ENCODE data around the gene PPARG. TPM values are rescaled to one million over a fixed set of nuclear protein-coding genes. Genes with fewer than 3 reads are reported as not detected.
"Not testable (repeated sequence)": the region's sequence is repeated elsewhere in the genome, so short reads cannot be mapped to it uniquely, and the experiment has no call there.

PPARG gene
- total and polyA plus RNA-seq, 9 donors, result 12.8 to 53.6 (median 32.4) TPM

DNA sequence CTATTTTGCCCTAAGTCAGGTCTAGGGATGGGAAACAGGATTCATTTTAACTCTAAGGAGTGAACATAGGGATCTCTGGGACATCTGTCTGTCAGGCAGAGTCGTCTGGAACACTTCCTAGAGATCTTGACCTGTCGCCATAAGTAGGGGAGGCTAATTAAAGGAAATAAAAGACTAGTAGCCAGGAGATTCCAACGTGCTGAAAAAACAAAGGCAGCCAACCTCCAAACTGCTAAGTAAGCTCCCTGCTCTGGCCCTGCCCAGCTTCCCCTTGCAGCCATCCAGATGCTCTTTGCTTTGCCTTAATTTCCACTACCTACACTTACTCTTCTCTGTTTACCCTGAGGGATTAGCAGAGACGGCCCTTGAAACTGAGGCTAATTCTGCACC, 177.0 kb downstream of the PPARG start:
- DNase-seq, result no peak
- no peaks in the 10 kb centered on the region for H3K36me3 ChIP-seq
- no peak for TF ChIP-seq POLR2A (IDR thresholded peaks at IDR 0.05)
- TF ChIP-seq, protein P1, sequence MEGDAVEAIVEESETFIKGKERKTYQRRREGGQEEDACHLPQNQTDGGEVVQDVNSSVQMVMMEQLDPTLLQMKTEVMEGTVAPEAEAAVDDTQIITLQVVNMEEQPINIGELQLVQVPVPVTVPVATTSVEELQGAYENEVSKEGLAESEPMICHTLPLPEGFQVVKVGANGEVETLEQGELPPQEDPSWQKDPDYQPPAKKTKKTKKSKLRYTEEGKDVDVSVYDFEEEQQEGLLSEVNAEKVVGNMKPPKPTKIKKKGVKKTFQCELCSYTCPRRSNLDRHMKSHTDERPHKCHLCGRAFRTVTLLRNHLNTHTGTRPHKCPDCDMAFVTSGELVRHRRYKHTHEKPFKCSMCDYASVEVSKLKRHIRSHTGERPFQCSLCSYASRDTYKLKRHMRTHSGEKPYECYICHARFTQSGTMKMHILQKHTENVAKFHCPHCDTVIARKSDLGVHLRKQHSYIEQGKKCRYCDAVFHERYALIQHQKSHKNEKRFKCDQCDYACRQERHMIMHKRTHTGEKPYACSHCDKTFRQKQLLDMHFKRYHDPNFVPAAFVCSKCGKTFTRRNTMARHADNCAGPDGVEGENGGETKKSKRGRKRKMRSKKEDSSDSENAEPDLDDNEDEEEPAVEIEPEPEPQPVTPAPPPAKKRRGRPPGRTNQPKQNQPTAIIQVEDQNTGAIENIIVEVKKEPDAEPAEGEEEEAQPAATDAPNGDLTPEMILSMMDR (IDR thresholded peaks at IDR 0.05), result no peak
- no peak for TF ChIP-seq EP300 (IDR thresholded peaks at IDR 0.05)
- 10 to 21% (median 10%) methylated on average over 4 of the region's 4 CpGs for WGBS, 3 donors
- H3K4me1 ChIP-seq (ENCODE audit: insufficient read depth), result peaks cover 2% of the 10 kb centered on the region
- no peaks in the 10 kb centered on the region for H3K9me3 ChIP-seq
- intact Hi-C loops (cut with DNase I), result no loop called here
- no peaks in the 10 kb centered on the region for H3K27me3 ChIP-seq
- no peak overlapping the region for H3K4me3 ChIP-seq
- no peak overlapping the region for H3K27ac ChIP-seq

DNA sequence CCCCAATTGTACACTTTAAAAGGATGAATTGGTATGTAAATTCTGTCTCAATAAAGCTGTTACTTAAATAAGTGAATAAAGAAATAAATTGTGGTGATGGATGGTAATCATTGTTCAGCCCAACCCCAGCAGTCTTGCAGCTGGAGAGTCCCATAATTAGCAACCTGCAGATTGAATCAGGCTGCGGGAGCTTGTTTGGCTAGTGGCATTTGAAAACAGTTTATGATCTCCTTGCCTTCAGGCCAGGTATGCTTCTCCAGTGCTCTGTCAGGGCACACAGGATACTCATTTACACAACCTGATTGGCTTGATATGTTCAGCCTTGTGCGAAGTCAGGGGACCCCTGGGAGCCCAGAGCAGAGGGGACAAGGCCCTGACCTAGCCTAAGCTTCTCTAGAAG, 178.9 kb downstream of the PPARG start:
- Histone ChIP-seq H3K4me3 (no peak overlapping the region), H3K27ac (no peak overlapping the region), H3K4me1 (ENCODE audit: insufficient read depth) (peaks cover 2% of the 10 kb centered on the region), H3K27me3 (no peaks in the 10 kb centered on the region), H3K36me3 (no peaks in the 10 kb centered on the region), H3K9me3 (no peaks in the 10 kb centered on the region)
- DNase-seq, result no peak
- TF ChIP-seq, protein P1 (IDR thresholded peaks at IDR 0.05), result no peak
- TF ChIP-seq EP300 (IDR thresholded peaks at IDR 0.05) (no peak), POLR2A (IDR thresholded peaks at IDR 0.05) (no peak)
- WGBS, 3 donors, result 89 to 97% (median 92%) methylated on average over 2 of the region's 2 CpGs
- intact Hi-C loops (cut with DNase I), result no loop called here

DNA sequence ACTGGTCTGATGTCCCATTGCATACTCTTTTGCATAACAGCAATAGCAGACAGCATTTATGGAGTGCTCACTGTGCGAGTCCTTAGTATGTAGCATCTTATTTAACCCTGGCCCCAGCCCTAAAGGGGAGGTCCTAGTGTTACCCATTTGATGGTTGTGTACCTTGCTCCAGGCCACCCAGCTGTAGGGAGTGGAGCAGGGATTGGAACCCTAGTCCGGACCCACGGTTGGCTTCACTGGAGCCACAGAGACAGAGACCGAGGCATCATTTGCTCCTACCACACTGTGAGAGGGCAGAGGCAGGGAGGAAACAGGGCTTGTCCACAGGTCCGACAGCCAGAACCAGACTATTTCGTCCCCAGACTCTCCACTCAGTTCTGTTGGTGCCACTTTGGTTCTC, 179.4 kb downstream of the PPARG start:
- Histone ChIP-seq H3K36me3 (no peaks in the 10 kb centered on the region), H3K27me3 (no peaks in the 10 kb centered on the region), H3K4me1 (ENCODE audit: insufficient read depth) (peaks cover 2% of the 10 kb centered on the region), H3K27ac (no peak overlapping the region), H3K9me3 (no peaks in the 10 kb centered on the region), H3K4me3 (no peak overlapping the region)
- no peak for DNase-seq
- intact Hi-C loops (cut with DNase I), result no loop called here
- TF ChIP-seq, protein P1 (IDR thresholded peaks at IDR 0.05), result no peak
- TF ChIP-seq POLR2A (IDR thresholded peaks at IDR 0.05), result no peak
- no peak for TF ChIP-seq EP300 (IDR thresholded peaks at IDR 0.05)
- 95 to 100% (median 97%) methylated on average over 6 of the region's 6 CpGs for WGBS, 3 donors

DNA sequence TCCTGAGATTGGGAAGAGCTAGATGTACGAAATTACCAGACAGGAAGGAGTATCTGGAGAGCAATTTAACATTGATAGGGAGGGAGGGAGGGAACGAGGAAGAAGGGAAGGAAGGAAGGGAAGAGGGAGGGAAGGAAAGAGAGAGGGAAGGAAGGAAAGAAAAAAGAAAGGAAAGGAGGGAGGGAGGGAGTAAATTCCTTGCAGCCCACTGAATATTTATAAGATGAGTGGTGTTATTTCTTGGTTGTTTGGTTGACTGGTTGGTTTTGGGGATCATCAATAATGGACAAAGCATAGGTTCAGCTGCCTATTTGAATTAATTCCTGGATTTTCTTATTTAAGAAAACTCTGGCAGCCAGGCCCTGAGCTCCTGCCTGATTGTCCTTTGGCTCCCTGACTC, 179.9 kb downstream of the PPARG start:
- DNase-seq, result no peak
- no peak for TF ChIP-seq EP300 (IDR thresholded peaks at IDR 0.05)
- no peak for TF ChIP-seq POLR2A (IDR thresholded peaks at IDR 0.05)
- TF ChIP-seq, protein P1 (IDR thresholded peaks at IDR 0.05), result no peak
- no peaks in the 10 kb centered on the region for H3K27me3 ChIP-seq
- peaks cover 2% of the 10 kb centered on the region for H3K4me1 ChIP-seq (ENCODE audit: insufficient read depth)
- H3K27ac ChIP-seq, result no peak overlapping the region
- intact Hi-C loops (cut with DNase I), result no loop called here
- WGBS, 3 donors, result 71 to 80% (median 78%) methylated on average over 2 of the region's 2 CpGs
- H3K4me3 ChIP-seq, result no peak overlapping the region
- H3K36me3 ChIP-seq, result no peaks in the 10 kb centered on the region
- no peaks in the 10 kb centered on the region for H3K9me3 ChIP-seq

DNA sequence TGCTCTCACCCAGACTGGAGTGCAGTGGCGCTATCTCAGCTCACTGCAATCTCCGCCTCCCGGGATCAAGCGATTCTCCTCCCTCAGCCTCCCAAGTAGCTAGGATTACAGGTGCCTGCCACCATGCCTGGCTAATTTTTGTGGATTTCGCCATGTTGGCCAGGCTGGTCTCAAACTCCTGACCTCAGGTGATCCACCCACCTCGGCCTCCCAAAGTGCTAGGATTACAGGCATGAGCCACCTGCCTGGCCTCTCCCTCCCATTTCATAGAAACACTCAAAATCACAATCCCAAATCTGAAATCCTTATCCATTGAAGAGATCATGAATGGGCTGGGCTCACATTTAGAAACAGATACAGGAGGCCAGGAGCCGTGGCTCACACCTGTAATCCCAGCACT, 180.4 kb downstream of the PPARG start:
- H3K4me1 ChIP-seq (ENCODE audit: insufficient read depth); H3K4me3 ChIP-seq; H3K9me3 ChIP-seq; H3K36me3 ChIP-seq; H3K27ac ChIP-seq; DNase-seq; H3K27me3 ChIP-seq; intact Hi-C loops (cut with DNase I): not testable (repeated sequence)
- 68 to 99% (median 95%) methylated on average over 7 of the region's 7 CpGs for WGBS, 3 donors
